Effector memory CD4-positive, alpha-beta T cell (primary cell): ENCODE measurements around the gene ZMYND8.
"Not testable (repeated sequence)": the region's sequence is repeated elsewhere in the genome, so short reads cannot be mapped to it uniquely, and the experiment has no call there.

Experiments
- DNase-seq, 3 donors: peaks; one replicate each; pipeline ENCODE4 v3.0.0-alpha.2; 2020
- H3K27ac ChIP-seq: 2 replicates; pipeline ENCODE4 v1.7.0; 2013; ENCODE audit warnings: mild to moderate bottlenecking, low read length, moderate library complexity; ENCODE audit not compliant: insufficient read depth, poor library complexity, severe bottlenecking
- H3K27me3 ChIP-seq: replicated peaks from 2 replicates; pipeline ENCODE4 v1.7.0; 2013; ENCODE audit warnings: mild to moderate bottlenecking, low read length; ENCODE audit not compliant: insufficient read depth, control insufficient read depth, poor library complexity, severe bottlenecking
- H3K36me3 ChIP-seq: 2 replicates; pipeline ENCODE4 v1.7.0; 2013; ENCODE audit warnings: mild to moderate bottlenecking, low read length, moderate library complexity; ENCODE audit not compliant: control insufficient read depth, insufficient read depth
- H3K4me1 ChIP-seq: 2 replicates; pipeline ENCODE4 v1.7.0; 2013; ENCODE audit warnings: low read length, mild to moderate bottlenecking; ENCODE audit not compliant: control insufficient read depth, insufficient read depth, poor library complexity, severe bottlenecking
- H3K4me3 ChIP-seq: 2 replicates; pipeline ENCODE4 v1.7.0; 2013; ENCODE audit warnings: low read length, low read depth, mild to moderate bottlenecking; ENCODE audit not compliant: insufficient read depth, poor library complexity, severe bottlenecking
- H3K9me3 ChIP-seq: 2 replicates; pipeline ENCODE4 v1.7.0; 2013; ENCODE audit warnings: mild to moderate bottlenecking, low read length, moderate library complexity; ENCODE audit not compliant: control insufficient read depth

Gene ZMYND8

GRCh38 chr20:47370850-47371782 is 14.6 kb upstream of the ZMYND8 start:
- no peaks in the 10 kb centered on the region for H3K36me3 ChIP-seq
- H3K4me3 ChIP-seq = no peak overlapping the region
- no peak for DNase-seq

DNA sequence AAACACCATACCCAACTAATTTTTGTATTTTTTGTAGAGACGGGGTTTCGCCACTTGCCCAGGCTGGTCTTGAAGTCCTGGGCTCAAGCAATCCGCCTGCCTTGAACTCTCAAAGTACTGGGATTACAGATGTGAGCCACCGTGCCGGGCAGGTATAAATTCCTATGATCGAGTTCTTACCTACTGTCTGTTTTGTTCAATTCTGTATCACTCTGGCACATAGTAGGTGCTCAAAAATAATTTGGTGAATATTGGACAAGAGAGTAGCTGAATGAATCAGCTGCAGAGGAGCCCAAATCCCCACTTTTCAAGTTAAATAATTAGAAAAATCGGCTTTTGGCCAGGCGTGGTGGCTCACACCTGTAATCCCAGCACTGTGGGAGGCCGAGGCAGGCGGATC is 13.7 kb upstream of the ZMYND8 start:
- Histone ChIP-seq H3K36me3 (no peaks in the 10 kb centered on the region), H3K4me1 (no peaks in the 10 kb centered on the region), H3K27me3 (no peaks in the 10 kb centered on the region), H3K27ac (no peak overlapping the region), H3K4me3 (no peak overlapping the region), H3K9me3 (no peaks in the 10 kb centered on the region)
- DNase-seq = no peak

More at GRCh38 chr20:47370850-47371782, 14.6 kb upstream of the ZMYND8 start:
- H3K4me1 ChIP-seq = no peaks in the 10 kb centered on the region
- H3K27ac ChIP-seq = no peak overlapping the region
- H3K9me3 ChIP-seq = no peaks in the 10 kb centered on the region
- H3K27me3 ChIP-seq = no peaks in the 10 kb centered on the region

GRCh38 chr20:47368301-47368700 is 11.8 kb upstream of the ZMYND8 start:
- no peak for DNase-seq
- H3K27ac ChIP-seq = no peak overlapping the region
- no peaks in the 10 kb centered on the region for H3K9me3 ChIP-seq
- no peaks in the 10 kb centered on the region for H3K36me3 ChIP-seq
- no peaks in the 10 kb centered on the region for H3K4me1 ChIP-seq
- H3K4me3 ChIP-seq = no peak overlapping the region
- no peaks in the 10 kb centered on the region for H3K27me3 ChIP-seq

DNA sequence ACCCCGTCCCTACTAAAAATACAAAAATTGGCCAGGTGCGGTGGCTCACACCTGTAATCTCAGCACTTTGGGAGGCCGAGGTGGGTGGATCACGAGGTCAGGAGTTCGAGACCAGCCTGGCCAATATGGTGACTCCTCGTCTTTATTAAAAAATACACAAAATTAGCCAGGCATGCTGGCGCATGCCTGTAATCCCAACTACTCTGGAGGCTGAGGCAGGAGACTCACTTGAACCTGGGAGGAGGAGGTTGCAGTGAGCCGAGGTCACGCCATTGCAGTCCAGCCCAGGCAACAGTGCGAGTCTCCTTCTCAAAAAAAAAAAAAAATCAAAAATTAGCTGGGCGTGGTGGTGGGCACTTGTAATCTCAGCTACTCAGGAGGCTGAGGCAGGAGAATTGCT is 9.8 kb upstream of the ZMYND8 start:
- H3K27ac ChIP-seq, H3K4me1 ChIP-seq, H3K27me3 ChIP-seq, DNase-seq, H3K36me3 ChIP-seq, H3K9me3 ChIP-seq, H3K4me3 ChIP-seq: not testable (repeated sequence)

DNA sequence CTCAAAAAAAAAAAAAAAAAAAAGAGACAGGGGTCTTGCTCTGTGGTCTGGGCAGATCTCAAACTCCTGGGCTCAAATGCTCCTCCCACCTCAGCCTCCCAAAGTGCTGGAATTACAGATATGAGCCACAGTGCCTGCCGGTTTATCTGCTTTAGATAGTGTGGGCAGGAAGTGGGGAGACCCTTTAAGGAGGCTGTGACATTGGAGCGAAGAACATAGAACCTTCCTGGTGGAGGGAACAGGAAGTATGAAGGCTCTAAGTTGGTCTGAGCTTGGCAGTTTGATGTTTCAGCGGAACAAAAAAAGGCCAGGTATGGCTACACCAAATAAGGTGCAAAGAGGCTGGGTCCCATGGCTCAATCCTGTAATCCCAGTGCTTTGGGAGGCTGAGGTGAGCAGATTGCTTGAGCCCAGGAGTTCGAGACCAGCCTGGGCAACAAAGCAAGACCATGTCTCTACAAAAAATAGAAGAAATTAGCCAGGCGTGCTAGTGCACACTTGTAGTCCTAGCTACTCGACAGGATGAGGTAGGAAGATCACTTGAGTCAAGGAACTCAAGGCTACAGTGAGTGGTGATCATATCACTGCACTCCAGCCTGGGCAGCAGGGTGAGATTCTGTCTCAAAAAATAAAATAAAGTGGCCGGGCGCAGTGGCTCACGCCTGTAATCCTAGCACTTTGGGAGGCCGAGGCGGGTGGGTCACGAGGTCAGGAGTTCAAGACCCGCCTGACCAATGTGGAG is 8.7 kb upstream of the ZMYND8 start:
- DNase-seq = no peak
- no peaks in the 10 kb centered on the region for H3K36me3 ChIP-seq
- no peaks in the 10 kb centered on the region for H3K9me3 ChIP-seq
- no peaks in the 10 kb centered on the region for H3K4me1 ChIP-seq
- H3K27ac ChIP-seq = no peak overlapping the region
- no peaks in the 10 kb centered on the region for H3K27me3 ChIP-seq
- H3K4me3 ChIP-seq = no peak overlapping the region

GRCh38 chr20:47362361-47363219 is 6.1 kb upstream of the ZMYND8 start:
- no peak for DNase-seq
- no peaks in the 10 kb centered on the region for H3K36me3 ChIP-seq
- H3K9me3 ChIP-seq = no peaks in the 10 kb centered on the region
- no peak overlapping the region for H3K27ac ChIP-seq
- peaks cover 6% of the 10 kb centered on the region for H3K4me1 ChIP-seq
- H3K4me3 ChIP-seq = no peak overlapping the region
- H3K27me3 ChIP-seq = no peaks in the 10 kb centered on the region

DNA sequence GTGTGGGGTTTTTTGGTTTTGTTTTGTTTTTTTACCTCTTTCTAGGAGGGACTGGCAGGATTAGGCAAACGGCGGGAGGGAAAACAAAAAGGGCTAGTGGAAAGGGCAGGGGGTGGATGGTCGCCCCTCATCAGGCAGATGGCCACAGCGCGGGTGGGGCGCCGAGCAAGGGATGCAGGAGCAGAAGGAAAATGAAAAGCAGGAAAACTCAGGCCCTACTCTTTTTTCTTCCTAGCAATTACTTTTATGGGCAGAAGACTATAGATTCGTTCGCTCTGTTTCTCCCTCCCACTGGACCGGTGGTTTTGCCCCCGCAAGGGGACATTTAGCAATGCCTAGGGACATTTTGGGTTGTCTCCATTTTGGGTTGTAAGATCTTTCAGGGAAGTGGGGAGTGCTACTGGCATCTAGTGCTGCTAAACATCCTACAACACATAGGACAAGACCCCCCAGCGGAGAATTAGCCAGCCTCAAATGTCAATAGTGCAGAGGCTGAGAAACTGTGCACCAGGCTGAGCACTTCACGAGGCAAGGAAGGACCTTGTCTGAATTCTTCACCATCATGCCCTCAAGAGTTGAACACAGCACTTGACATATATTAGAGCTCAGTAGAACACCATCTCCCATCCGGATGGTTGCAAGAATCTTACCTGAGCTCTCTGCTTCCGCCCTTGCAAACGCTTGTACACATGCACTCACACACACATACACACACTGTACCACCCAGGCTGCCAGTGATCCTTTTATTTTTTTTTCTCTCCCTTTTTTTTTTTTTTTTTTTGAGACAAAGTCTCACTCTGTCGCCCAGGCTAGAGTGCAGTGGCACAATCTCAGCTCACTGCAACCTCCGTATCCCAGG is 4.8 kb upstream of the ZMYND8 start:
- Histone ChIP-seq H3K4me3 (no peak overlapping the region), H3K9me3 (no peaks in the 10 kb centered on the region), H3K27me3 (no peaks in the 10 kb centered on the region), H3K4me1 (peaks cover 15% of the 10 kb centered on the region), H3K36me3 (no peaks in the 10 kb centered on the region), H3K27ac (no peak overlapping the region)
- DNase-seq = no peak

- H3K9me3 ChIP-seq = no peaks in the 10 kb centered on the region
- H3K27ac ChIP-seq = no peak overlapping the region
- no peaks in the 10 kb centered on the region for H3K27me3 ChIP-seq
- H3K36me3 ChIP-seq = no peaks in the 10 kb centered on the region
- H3K4me3 ChIP-seq = no peak overlapping the region
- peaks cover 15% of the 10 kb centered on the region for H3K4me1 ChIP-seq
- no peak for DNase-seq
Observed at GRCh38 chr20:47360297-47361056, 4.0 kb upstream of the ZMYND8 start.
